Activated T-cell treated with anti-CD3 and anti-CD28 coated beads, Interleukin-2, amount 50 U/mL, for 72 hours (primary cell): ENCODE results near the gene TAGLN. TPM values are rescaled to one million over a fixed set of nuclear protein-coding genes. Genes with fewer than 3 reads are reported as not detected.

ENCODE experiments used
- ATAC-seq, 2 donors: fragments of 150-1000 bp; cut with Tn5 transposase; replicated peaks in 1 of 2; 2 replicates each; pipeline ENCODE4 v1.10.0; 2021; ENCODE audit warnings: moderate library complexity in 2 of 2, mild to moderate bottlenecking in 1 of 2
- DNase-seq, 2 donors: peaks; one replicate each; pipeline ENCODE4 v3.0.0; 2021 to 2022; ENCODE audit warnings: mixed read lengths in 1 of 2
- H3K27ac Mint-ChIP-seq: one replicate; pipeline ENCODE4 v1.8.0; 2022; ENCODE audit warnings: mild to moderate bottlenecking, moderate library complexity, mixed read lengths
- H3K27me3 Mint-ChIP-seq: one replicate; pipeline ENCODE4 v1.8.0; 2022; ENCODE audit warnings: low read depth, mixed read lengths
- H3K36me3 Mint-ChIP-seq, 2 donors: one replicate each; pipeline ENCODE4 v1.8.0; 2022; ENCODE audit warnings: mixed read lengths in 2 of 2, mild to moderate bottlenecking in 1 of 2; ENCODE audit not compliant: insufficient read depth in 2 of 2
- H3K4me1 Mint-ChIP-seq: one replicate; pipeline ENCODE4 v1.8.0; 2022; ENCODE audit warnings: low read depth, mixed read lengths
- H3K4me3 Mint-ChIP-seq, 2 donors: one replicate each; pipeline ENCODE4 v1.8.0; 2022; ENCODE audit warnings: mild to moderate bottlenecking in 2 of 2, mixed read lengths in 2 of 2, moderate library complexity in 2 of 2
- H3K9me3 Mint-ChIP-seq, 2 donors: one replicate each; pipeline ENCODE4 v1.8.0; 2022; ENCODE audit warnings: mixed read lengths in 2 of 2
- total RNA-seq, 2 donors: library from RNA; stranded (reverse); gene quantifications; one replicate each; pipeline ENCODE4 v1.2.3, GENCODE V29; 2022

Gene TAGLN
- total RNA-seq, 2 donors from 2014 or later: 7.2 to 8.9 TPM

DNA sequence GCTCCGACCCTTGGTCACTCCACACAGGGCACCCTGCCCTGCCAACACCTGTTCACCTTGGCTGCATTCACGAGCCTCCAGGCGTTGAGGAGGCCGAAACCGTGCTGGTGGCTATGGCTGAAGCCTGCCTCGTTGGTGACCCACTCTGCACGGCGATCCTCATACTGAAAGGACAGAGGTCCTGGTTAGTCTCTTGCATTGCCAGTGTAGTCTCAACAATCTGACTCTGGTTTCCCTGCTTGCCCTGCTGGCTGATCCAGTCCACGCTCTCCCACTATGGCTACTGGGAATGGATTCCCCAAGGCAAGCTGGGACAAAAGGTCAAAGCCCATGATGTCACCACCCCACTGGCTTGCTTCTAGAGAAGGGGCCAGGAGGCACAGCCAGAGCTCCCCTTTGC is 19.8 kb downstream of the TAGLN start:
- H3K9me3 Mint-ChIP-seq: no peaks in the 10 kb centered on the region
- H3K27me3 Mint-ChIP-seq: no peaks in the 10 kb centered on the region
- H3K27ac Mint-ChIP-seq: peak overlapping the region; percentile 68
- ATAC-seq (no peak), DNase-seq (no peak)
- H3K4me3 Mint-ChIP-seq: no peak overlapping the region
- H3K4me1 Mint-ChIP-seq: no peaks in the 10 kb centered on the region
- H3K36me3 Mint-ChIP-seq: peaks cover 14 to 29% of the 10 kb centered on the region in 2 donors

DNA sequence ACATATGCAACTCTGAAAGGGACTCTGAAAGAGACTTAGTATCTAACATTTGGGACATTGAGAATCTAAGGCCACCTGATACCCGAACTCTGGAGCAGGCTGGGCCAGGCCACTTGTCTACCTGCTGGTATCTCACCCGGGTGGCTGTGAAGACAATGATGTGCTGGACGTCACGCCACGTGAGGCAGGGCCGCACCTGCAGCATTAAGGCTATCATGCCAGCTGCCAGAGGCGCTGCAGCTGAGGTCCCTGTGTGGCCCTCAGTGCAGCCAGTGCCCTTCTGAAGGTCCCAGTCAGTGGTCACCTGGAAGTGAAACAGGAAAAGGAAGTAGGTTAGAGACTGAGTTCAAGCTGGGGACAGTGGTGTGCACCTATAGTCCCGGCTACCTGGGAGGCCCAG is 20.3 kb downstream of the TAGLN start:
- Mint-ChIP-seq H3K9me3 (no peaks in the 10 kb centered on the region), H3K27me3 (no peaks in the 10 kb centered on the region), H3K36me3 (peaks cover 15 to 26% of the 10 kb centered on the region in 2 donors), H3K4me1 (no peaks in the 10 kb centered on the region), H3K4me3 (no peak overlapping the region), H3K27ac (peak overlapping the region; percentile 68)
- no peak for DNase-seq
- ATAC-seq: no peak

- no peak overlapping the region for H3K27ac Mint-ChIP-seq
- H3K27me3 Mint-ChIP-seq: no peaks in the 10 kb centered on the region
- no peaks in the 10 kb centered on the region for H3K9me3 Mint-ChIP-seq
- peaks cover 15 to 22% of the 10 kb centered on the region in 2 donors for H3K36me3 Mint-ChIP-seq
- ATAC-seq (no peak), DNase-seq (no peak)
- no peak overlapping the region for H3K4me3 Mint-ChIP-seq
- H3K4me1 Mint-ChIP-seq: no peaks in the 10 kb centered on the region
These were observed 20.8 kb downstream of the TAGLN start for GRCh38 chr11:117219995-117220394.

- Mint-ChIP-seq H3K4me3 (no peak overlapping the region), H3K9me3 (no peaks in the 10 kb centered on the region), H3K27ac (no peak overlapping the region), H3K36me3 (peaks cover 15 to 26% of the 10 kb centered on the region in 2 donors), H3K4me1 (no peaks in the 10 kb centered on the region), H3K27me3 (no peaks in the 10 kb centered on the region)
- no peak for ATAC-seq
- no peak for DNase-seq
These were observed 21.4 kb downstream of the TAGLN start for GRCh38 chr11:117220568-117220967.

- Mint-ChIP-seq H3K36me3 (peaks cover 15 to 23% of the 10 kb centered on the region in 2 donors), H3K27me3 (no peaks in the 10 kb centered on the region), H3K4me1 (peaks cover under 1% of the 10 kb centered on the region), H3K27ac (peak overlapping the region; percentile 17), H3K4me3 (no peak overlapping the region), H3K9me3 (no peaks in the 10 kb centered on the region)
- DNase-seq: no peak
- ATAC-seq: no peak
These were observed 22.0 kb downstream of the TAGLN start for GRCh38 chr11:117220999-117221774.

DNA sequence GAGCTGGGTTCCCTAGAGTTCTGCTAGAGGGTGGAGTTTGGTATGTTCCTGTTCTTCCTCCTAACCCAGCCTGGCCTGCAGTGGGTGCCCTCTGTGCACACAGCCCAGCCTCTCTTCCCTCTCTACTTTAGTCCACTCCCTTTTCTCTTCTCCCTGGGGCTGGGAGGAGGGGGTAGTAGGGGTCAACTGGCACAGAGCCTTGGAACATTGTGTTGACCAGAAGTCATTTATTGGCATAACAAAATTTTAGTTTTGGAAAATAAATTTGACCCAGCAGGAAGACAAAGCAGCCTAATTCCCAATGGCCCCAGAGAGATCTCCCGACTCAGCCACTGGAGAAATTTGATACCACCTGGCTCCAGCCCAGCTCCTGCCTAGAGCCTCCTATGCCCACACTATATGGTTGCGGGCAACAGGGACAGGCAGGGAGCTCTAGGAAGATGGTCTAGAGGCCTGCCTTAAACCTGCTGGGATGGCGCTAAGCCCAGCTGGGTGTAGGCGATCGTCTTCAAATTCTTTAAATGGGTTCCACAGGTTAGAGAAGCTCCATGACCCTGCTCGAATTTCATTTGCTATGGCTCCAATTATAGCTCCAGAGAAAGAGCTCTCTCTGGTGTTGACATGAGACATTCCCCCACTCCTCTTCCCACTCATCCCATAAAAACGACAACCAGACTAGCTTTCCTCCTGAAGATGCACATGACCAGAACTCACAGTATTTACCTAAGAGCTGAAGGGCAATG is 22.8 kb downstream of the TAGLN start:
- Mint-ChIP-seq H3K36me3 (peaks cover 16 to 28% of the 10 kb centered on the region in 2 donors), H3K27ac (no peak overlapping the region), H3K9me3 (no peaks in the 10 kb centered on the region), H3K4me3 (no peak overlapping the region), H3K27me3 (no peaks in the 10 kb centered on the region), H3K4me1 (peaks cover 8% of the 10 kb centered on the region)
- DNase-seq: no peak
- no peak for ATAC-seq

GRCh38 chr11:117222991-117223740 is 24.0 kb downstream of the TAGLN start:
- no peak overlapping the region for H3K4me3 Mint-ChIP-seq
- DNase-seq (no peak), ATAC-seq (no peak)
- H3K27me3 Mint-ChIP-seq: no peaks in the 10 kb centered on the region
- H3K9me3 Mint-ChIP-seq: no peaks in the 10 kb centered on the region
- H3K4me1 Mint-ChIP-seq: peaks cover 16% of the 10 kb centered on the region
- H3K27ac Mint-ChIP-seq: no peak overlapping the region
- peaks cover 19 to 32% of the 10 kb centered on the region in 2 donors for H3K36me3 Mint-ChIP-seq

DNA sequence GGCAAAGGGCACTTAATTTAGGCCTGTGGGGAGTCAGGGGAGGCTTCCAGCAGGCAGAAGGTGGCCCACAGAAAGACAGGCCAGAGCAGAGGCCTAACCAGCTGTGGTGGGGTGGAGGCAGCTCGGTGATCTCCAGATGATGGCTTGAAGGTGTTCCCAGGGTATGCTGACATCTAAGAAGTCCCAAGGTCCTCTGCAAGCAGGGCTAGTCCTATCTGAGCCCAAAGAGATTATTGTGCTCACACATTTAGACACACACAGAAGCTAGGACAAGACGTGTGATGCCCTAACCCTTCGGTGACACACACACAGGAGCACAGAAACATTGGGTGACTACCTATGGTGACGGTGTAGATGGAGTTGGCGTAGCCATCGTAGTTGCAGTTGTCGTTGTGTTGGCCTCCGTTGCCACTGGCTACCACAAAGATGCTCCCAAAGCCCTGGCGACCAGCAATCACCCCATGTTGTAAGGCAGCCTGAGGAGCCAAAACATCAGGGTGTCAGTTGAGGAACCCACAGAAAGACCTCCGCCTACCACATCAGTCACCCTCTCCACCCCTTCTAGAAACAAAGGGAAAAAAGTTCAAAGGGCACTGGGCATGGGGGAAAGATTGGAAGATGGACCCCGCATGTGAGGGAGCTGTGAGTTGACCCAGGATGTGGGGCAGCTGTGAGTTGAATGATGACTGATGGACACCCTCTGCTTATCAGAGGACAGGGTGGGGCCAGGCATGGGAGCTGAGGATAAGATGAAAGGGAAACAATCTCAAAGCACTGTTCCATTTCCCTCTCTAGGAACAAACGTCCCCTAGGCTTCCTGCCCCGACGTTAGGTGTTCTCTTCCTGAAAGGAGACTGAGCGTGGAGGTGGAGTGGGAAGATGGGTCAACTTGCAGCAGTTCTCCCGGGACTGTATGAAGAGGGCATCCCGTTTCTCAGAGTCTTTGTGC is 24.8 kb downstream of the TAGLN start:
- ATAC-seq (no peak), DNase-seq (no peak)
- Mint-ChIP-seq H3K9me3 (no peaks in the 10 kb centered on the region), H3K36me3 (peaks cover 18 to 30% of the 10 kb centered on the region in 2 donors), H3K27me3 (no peaks in the 10 kb centered on the region), H3K4me1 (peaks cover 24% of the 10 kb centered on the region), H3K4me3 (no peak overlapping the region), H3K27ac (peak overlapping the region; percentile 44)

GRCh38 chr11:117225553-117226170 is 26.5 kb downstream of the TAGLN start:
- H3K9me3 Mint-ChIP-seq: no peaks in the 10 kb centered on the region
- no peak overlapping the region for H3K4me3 Mint-ChIP-seq
- H3K27ac Mint-ChIP-seq: no peak overlapping the region
- peaks cover 41% of the 10 kb centered on the region for H3K4me1 Mint-ChIP-seq
- ATAC-seq: no peak
- H3K27me3 Mint-ChIP-seq: no peaks in the 10 kb centered on the region
- DNase-seq: no peak
- peaks cover 19 to 36% of the 10 kb centered on the region in 2 donors for H3K36me3 Mint-ChIP-seq

GRCh38 chr11:117226388-117227385 is 27.5 kb downstream of the TAGLN start:
- Mint-ChIP-seq H3K27me3 (no peaks in the 10 kb centered on the region), H3K4me3 (no peak overlapping the region), H3K27ac (peak overlapping the region; percentile 44), H3K4me1 (peaks cover 45% of the 10 kb centered on the region), H3K36me3 (peaks cover 20 to 41% of the 10 kb centered on the region in 2 donors), H3K9me3 (no peaks in the 10 kb centered on the region)
- peak; percentile 36 to 41 for ATAC-seq
- peak; percentile 39 to 49 for DNase-seq

DNA sequence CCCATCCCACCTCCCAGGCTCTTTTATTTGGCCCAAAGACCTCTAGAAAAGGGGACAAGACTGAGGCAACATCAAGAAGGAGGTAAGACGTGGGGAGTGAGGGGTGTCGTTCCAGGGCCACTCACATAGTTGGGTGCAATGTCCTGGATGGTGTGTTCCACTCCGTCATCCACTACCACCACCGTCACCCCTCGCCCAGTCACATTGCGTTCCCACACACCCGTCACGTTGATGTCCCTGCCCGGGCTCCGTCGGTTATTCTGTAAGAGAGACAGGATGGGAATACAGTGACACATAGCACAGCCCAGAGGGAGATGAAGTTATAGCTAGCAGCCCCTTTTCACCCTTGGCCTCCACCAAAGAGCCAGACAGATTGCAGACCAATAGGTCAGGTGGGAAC is 28.9 kb downstream of the TAGLN start:
- DNase-seq: no peak
- Mint-ChIP-seq H3K27me3 (no peaks in the 10 kb centered on the region), H3K36me3 (peaks cover 20 to 41% of the 10 kb centered on the region in 2 donors), H3K27ac (peak overlapping the region; percentile 85), H3K4me1 (peaks cover 45% of the 10 kb centered on the region), H3K4me3 (peak overlapping the region; percentile 15 to 42), H3K9me3 (no peaks in the 10 kb centered on the region)
- ATAC-seq: no peak
